Ovary (tissue), 9 donors: Measurements from ENCODE around the gene ILF2. TPM values are rescaled to one million over a fixed set of nuclear protein-coding genes. Genes with fewer than 3 reads are reported as not detected.

Experiments
- DNase-seq, 5 donors: peaks; one replicate each; pipeline ENCODE4 v3.0.0-alpha.2; 2019 to 2020
- H3K27ac ChIP-seq, 2 donors: fragments of 200-600 bp; one replicate each; pipeline versions ENCODE4 v1.5.1 to v1.8.0; 2019 to 2022
- H3K27me3 ChIP-seq: fragments of 200-600 bp; one replicate; pipeline ENCODE4 v1.8.0; 2022
- H3K36me3 ChIP-seq: fragments of 200-600 bp; sonication (generic); one replicate; pipeline ENCODE4 v1.5.1; 2019
- H3K4me1 ChIP-seq: one replicate; pipeline ENCODE4 v1.8.1; 2013; ENCODE audit warnings: mild to moderate bottlenecking, moderate library complexity; ENCODE audit not compliant: insufficient read depth
- H3K4me3 ChIP-seq: fragments of 200-600 bp; sonication (generic); one replicate; pipeline ENCODE4 v1.5.1; 2017
- H3K9me3 ChIP-seq, 2 donors: fragments of 200-600 bp in 1 of 2; sonication (generic) in 1 of 2; one replicate each; pipeline versions ENCODE4 v1.5.1 to v1.8.1; 2013 to 2019; ENCODE audit warnings: mild to moderate bottlenecking in 1 of 2, moderate library complexity in 1 of 2
- EP300 ChIP-seq: sonication (generic); formaldehyde crosslinking; IDR thresholded peaks from one replicate; pipeline ENCODE4 v1.6.1; 2017; ENCODE audit warnings: antibody characterized with exemption
- POLR2A ChIP-seq: fragments of 450-650 bp; IDR thresholded peaks from one replicate; pipeline ENCODE4 v1.6.1; 2017; ENCODE audit warnings: antibody characterized with exemption, mild to moderate bottlenecking, moderate library complexity
- WGBS, 3 donors: extraction: QIAGEN DNeasy Blood & Tissue Kit in 1 of 3; methylation state at CpG; one replicate each; pipeline versions ENCODE4 v1.1.5 to v1.1.7; 2013 to 2017; 5-methylcytosine and 5-hydroxymethylcytosine counted together
- intact Hi-C, 4 donors: fragments of 100-400 bp; cut with DNase I; formaldehyde crosslinking; loops; one replicate each; pipeline versions ENCODE4 v1.11.0 to v1.15.1; 2022 to 2023
- polyA plus RNA-seq, 2 donors: library from polyadenylated mRNA; stranded (reverse); fragments of 200-250 nt in 1 of 2; fragments of 350-450 nt in 1 of 2; fragmentation: Illumina TruSeq in 1 of 2; extraction: RNeasy Lipid Tissue Mini Kit (QIAGEN cat#74804) in 1 of 2; gene quantifications; one replicate each; pipeline ENCODE4 v1.2.3, GENCODE V29; 2013 to 2014
- total RNA-seq, 7 donors: library from RNA; depleted of rRNA in 2 of 7; stranded (reverse); fragments of >200 nt in 2 of 7; fragmentation: NEBNext Ultra II Directional in 3 of 7; extraction: Animal tissue kit (Norgen Biotek cat#: 25700) in 3 of 7; gene quantifications; one replicate each; pipeline versions ENCODE4 v1.1.0 to v1.2.4, GENCODE V29; 2016 to 2023
- TF ChIP-seq, protein P1 (sequence below), 3 donors: fragments of 450-650 bp in 2 of 3; fragments of 200-600 bp in 1 of 3; IDR thresholded peaks; one replicate each; pipeline versions ENCODE4 v1.5.1 to v1.8.0; 2016 to 2022; ENCODE audit warnings: antibody characterized with exemption in 3 of 3, mild to moderate bottlenecking in 1 of 3
- donor health status: DM: no; HTN: no; CAD: no; lungs with moderate emphysema.
- donor health status: DM: no; HTN: no; CAD: no.
- donor health status: Bipolar disorder and iron deficiency.
- donor health status: DM: yes; HTN: yes; CAD: no.
- donor health status: DM: no; HTN: no; CAD: no.
- donor health status: DM: yes; HTN: yes; CAD: no.

The ILF2 gene
- total and polyA plus RNA-seq, 9 donors, result 87.3 to 206 (median 122) TPM

GRCh38 chr1:153633754-153634665 is 36.8 kb downstream of the ILF2 start, which contains the start of gene CHTOP:
TSS of gene CHTOP (plus strand) at chr1:153634066. CDS start at chr1:153636589, 2,523 bp downstream.
- 1 to 2% (median 1%) methylated on average over 63 to 65 of the region's 65 CpGs for WGBS, 3 donors
- DNase-seq, result peak; percentile 98 to 99 (median 99)
- TF ChIP-seq EP300, result no peak
- TF ChIP-seq, protein P1, sequence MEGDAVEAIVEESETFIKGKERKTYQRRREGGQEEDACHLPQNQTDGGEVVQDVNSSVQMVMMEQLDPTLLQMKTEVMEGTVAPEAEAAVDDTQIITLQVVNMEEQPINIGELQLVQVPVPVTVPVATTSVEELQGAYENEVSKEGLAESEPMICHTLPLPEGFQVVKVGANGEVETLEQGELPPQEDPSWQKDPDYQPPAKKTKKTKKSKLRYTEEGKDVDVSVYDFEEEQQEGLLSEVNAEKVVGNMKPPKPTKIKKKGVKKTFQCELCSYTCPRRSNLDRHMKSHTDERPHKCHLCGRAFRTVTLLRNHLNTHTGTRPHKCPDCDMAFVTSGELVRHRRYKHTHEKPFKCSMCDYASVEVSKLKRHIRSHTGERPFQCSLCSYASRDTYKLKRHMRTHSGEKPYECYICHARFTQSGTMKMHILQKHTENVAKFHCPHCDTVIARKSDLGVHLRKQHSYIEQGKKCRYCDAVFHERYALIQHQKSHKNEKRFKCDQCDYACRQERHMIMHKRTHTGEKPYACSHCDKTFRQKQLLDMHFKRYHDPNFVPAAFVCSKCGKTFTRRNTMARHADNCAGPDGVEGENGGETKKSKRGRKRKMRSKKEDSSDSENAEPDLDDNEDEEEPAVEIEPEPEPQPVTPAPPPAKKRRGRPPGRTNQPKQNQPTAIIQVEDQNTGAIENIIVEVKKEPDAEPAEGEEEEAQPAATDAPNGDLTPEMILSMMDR (IDR thresholded peaks at IDR 0.05), result peak in 1 of 3 donors; percentile 44
- TF ChIP-seq POLR2A, result peak; percentile 89
- H3K9me3 ChIP-seq, result no peaks in the 10 kb centered on the region
- H3K27me3 ChIP-seq, result no peaks in the 10 kb centered on the region
- no peaks in the 10 kb centered on the region for H3K36me3 ChIP-seq
- peaks cover 11% of the 10 kb centered on the region for H3K4me1 ChIP-seq
- peak within 1 kb of the TSS; percentile 97 to 98 for H3K27ac ChIP-seq
- H3K4me3 ChIP-seq, result peak within 1 kb of the TSS; percentile 95
- intact Hi-C loops, result loop anchor here in 1 of 4 donors (10.0 kb wide), 1 partner anchor 119 kb away; no protein-coding TSS in a partner anchor

DNA sequence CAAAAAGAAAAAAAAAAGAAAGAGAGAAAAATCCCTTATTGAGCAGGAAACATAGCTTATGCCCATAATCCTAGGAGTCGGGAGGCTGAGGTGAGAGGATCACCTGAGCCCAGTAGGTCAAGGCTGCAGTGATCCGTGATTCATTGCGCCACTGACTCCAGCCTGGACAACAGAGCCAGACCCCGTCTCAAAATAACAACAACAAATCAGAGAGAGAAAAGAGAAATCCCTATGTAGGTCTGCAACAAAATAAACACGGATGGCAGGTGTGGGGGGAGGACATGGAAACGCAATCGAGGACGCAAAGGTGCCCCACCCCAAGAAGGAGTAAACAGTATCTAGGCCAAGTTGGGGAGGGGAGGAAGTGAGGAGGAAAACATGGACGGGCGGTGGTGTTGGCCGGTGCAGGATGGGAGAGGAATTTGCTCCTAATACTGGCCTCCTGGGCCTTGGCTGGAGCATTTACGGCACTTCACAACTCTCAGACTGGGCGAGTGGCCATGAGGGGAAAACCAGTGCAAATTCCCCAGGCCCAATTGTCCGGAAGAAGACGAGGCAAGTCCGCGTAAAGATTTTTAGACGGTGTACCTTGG is 37.5 kb downstream of the ILF2 start:
- WGBS, 3 donors, result 28 to 34% (median 34%) methylated on average over 18 of the region's 18 CpGs

GRCh38 chr1:153631047-153632022 is 39.5 kb downstream of the ILF2 start:
- intact Hi-C loops, result loop anchor here in 1 of 4 donors (10.0 kb wide), 1 partner anchor 117 kb away; no protein-coding TSS in a partner anchor
- H3K27ac ChIP-seq, result no peak overlapping the region

More for the DNA sequence above, 37.5 kb downstream of the ILF2 start:
- TF ChIP-seq EP300 (no peak), POLR2A (no peak)
- TF ChIP-seq, protein P1 (IDR thresholded peaks at IDR 0.05), result peak in 1 of 3 donors; percentile 14
- Histone ChIP-seq H3K4me3 (peak overlapping the region; percentile 33), H3K36me3 (no peaks in the 10 kb centered on the region), H3K27me3 (no peaks in the 10 kb centered on the region), H3K9me3 (no peaks in the 10 kb centered on the region), H3K4me1 (peaks cover 11% of the 10 kb centered on the region), H3K27ac (peak overlapping the region in 1 of 2 donors; percentile 98)
- DNase-seq, result peak in 1 of 5 donors; percentile 62
- intact Hi-C loops, result loop anchor here in 1 of 4 donors (10.0 kb wide), 1 partner anchor 118 kb away; no protein-coding TSS in a partner anchor

More at GRCh38 chr1:153631047-153632022, 39.5 kb downstream of the ILF2 start:
- TF ChIP-seq, protein P1 (IDR thresholded peaks at IDR 0.05), result no peak
- no peak for TF ChIP-seq POLR2A
- TF ChIP-seq EP300, result no peak
- 79 to 81% (median 80%) methylated on average over 10 of the region's 10 CpGs for WGBS, 3 donors
- Histone ChIP-seq H3K9me3 (no peaks in the 10 kb centered on the region), H3K4me1 (peaks cover 7% of the 10 kb centered on the region), H3K27me3 (no peaks in the 10 kb centered on the region), H3K4me3 (no peak overlapping the region), H3K36me3 (no peaks in the 10 kb centered on the region)
- DNase-seq, result peak in 1 of 5 donors; percentile 26
